Bronchial epithelial cell (primary cell): ENCODE results near the gene BRD3OS. TPM values are rescaled to one million over a fixed set of nuclear protein-coding genes. Genes with fewer than 3 reads are reported as not detected.

Experiments
- DNase-seq: peaks from one replicate; pipeline ENCODE4 v3.0.0-alpha.2; 2010; ENCODE audit warnings: low read depth
- FAIRE-seq: peaks from 2 replicates; lab custom pipeline; 2011; peaks lifted over from hg19 to GRCh38; lab: Jason Lieb, UNC
- H3K27me3 ChIP-seq: 2 replicates; pipeline ENCODE4 v1.5.1; 2011; ENCODE audit warnings: low read length; ENCODE audit not compliant: control insufficient read depth, insufficient read depth
- H3K36me3 ChIP-seq: 2 replicates; pipeline ENCODE4 v1.5.1; 2011; ENCODE audit warnings: low read length; ENCODE audit not compliant: control insufficient read depth, insufficient read depth
- H3K4me3 ChIP-seq: 2 replicates; pipeline ENCODE4 v1.5.1; 2011; ENCODE audit warnings: mild to moderate bottlenecking, low read depth, low read length, control low read depth
- total RNA-seq: library from RNA; depleted of rRNA; stranded (reverse); fragments of >200 nt; gene quantifications from 2 replicates; pipeline ENCODE4 v1.2.1, GENCODE V29; 2014
- TF ChIP-seq, protein P1 (sequence below): IDR thresholded peaks from 2 replicates; pipeline ENCODE4 v1.5.1; 2011; ENCODE audit warnings: mild to moderate bottlenecking, moderate library complexity, low read length, control low read depth, inconsistent platforms; ENCODE audit not compliant: insufficient read depth, severe bottlenecking

The BRD3OS gene, protein sequence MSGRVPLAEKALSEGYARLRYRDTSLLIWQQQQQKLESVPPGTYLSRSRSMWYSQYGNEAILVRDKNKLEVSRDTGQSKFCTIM
- total RNA-seq = 5.6 and 5.8 TPM in 2 replicates

DNA sequence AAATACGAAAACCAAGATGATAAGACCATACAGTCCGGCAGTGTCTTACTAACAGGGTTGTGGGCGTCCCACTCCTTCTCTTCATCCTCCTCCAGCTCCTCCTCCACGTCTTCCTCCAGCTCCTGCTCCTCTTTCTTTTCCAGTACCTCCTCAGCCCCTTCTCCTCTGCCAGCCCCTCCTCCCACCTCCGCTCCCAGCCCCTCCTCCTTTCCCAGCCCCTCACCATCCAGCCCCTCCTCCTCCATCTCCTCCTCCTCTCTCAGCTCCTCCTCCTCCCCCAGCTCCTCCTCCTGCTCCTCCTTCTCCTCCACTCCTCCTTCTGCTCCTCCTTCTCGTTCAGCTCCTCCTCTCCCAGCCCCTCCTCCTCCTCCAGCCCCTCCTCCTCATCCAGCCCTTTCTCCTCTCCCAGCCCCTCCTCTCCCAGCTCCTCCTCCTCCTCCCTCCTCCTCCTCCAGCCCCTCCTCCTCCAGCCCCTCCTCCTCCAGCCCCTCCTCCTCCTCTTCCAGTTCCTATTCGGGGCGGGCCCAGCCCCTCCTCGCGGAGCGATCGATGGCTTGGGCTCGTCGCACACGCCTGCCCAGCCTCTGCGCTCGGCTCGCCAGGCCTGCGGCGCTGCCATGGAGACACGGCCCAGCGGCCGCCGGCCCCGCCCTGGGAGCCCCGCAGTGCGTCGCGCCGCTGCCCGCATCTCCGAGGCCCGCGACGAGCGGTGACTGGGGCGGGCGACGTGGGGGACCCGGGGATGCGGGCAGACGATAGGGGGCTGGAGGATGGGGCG lies at the start of gene BRD3OS:
Gene BRD3OS, plus strand, starts transcription at position 654 of the 778 bp plus-strand sequence. CDS start 1,267 bp downstream, outside the sequence.
- DNase-seq (peak; percentile 86), FAIRE-seq (no peak)
- TF ChIP-seq, protein P1, sequence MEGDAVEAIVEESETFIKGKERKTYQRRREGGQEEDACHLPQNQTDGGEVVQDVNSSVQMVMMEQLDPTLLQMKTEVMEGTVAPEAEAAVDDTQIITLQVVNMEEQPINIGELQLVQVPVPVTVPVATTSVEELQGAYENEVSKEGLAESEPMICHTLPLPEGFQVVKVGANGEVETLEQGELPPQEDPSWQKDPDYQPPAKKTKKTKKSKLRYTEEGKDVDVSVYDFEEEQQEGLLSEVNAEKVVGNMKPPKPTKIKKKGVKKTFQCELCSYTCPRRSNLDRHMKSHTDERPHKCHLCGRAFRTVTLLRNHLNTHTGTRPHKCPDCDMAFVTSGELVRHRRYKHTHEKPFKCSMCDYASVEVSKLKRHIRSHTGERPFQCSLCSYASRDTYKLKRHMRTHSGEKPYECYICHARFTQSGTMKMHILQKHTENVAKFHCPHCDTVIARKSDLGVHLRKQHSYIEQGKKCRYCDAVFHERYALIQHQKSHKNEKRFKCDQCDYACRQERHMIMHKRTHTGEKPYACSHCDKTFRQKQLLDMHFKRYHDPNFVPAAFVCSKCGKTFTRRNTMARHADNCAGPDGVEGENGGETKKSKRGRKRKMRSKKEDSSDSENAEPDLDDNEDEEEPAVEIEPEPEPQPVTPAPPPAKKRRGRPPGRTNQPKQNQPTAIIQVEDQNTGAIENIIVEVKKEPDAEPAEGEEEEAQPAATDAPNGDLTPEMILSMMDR = no peak
- Histone ChIP-seq H3K27me3 (no peaks in the 10 kb centered on the region), H3K4me3 (peak within 1 kb of the TSS; percentile 56), H3K36me3 (no peaks in the 10 kb centered on the region)

DNA sequence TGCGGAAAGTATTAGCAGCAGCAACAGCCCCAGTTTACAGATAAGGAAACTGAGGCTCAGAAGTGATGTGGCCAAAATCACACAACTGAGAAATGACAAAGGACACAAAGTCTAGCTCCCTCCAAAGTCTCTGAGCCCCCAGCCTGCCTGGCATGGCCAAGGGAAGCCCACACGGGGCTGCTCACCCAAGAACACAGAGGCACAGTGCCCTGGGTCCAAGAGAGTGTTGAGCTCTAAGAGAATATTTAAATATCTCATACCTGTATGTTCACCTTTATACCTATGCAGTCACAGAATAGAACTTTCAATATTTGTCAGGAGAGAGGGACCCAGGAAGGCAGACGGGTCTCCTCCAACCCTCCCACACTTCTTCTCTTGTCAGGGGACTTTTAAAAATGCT lies 49.8 kb upstream of the BRD3OS start:
- FAIRE-seq (no peak), DNase-seq (no peak)
- Histone ChIP-seq H3K36me3 (peaks cover 5% of the 10 kb centered on the region), H3K4me3 (no peak overlapping the region), H3K27me3 (no peaks in the 10 kb centered on the region)
- TF ChIP-seq, protein P1 = no peak

DNA sequence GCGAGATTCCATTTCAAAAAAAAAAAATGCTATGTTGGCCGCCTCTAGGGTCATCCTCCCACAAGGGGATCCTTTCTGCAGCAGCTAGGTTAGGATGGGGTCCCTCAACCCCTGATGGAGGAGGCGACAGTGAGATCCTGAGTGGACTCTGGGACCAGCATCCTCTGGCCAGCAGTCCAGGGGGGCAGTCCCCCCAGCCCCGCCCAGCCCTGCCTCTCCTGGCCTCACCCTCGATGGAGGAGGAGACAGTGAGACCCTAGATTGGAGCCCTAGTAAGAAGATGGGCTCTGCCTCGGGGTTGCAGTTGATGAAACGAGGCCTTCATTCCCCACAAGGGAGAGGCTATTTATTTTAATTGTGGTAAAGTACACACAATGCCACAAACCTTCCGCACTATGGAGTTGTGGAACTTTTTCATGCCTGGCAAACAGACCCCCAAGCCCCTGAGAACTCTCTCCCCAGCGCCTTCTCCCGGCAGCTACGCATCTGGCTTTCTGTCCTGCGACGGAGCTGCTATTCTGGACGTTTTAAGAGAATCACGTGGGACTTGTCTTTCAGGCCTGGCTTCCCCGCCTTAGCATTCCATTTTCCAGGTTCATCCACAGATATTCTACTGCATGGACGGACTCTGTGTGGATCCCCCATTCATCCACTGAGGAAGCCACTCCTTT lies 49.0 kb upstream of the BRD3OS start:
- FAIRE-seq = no peak

DNA sequence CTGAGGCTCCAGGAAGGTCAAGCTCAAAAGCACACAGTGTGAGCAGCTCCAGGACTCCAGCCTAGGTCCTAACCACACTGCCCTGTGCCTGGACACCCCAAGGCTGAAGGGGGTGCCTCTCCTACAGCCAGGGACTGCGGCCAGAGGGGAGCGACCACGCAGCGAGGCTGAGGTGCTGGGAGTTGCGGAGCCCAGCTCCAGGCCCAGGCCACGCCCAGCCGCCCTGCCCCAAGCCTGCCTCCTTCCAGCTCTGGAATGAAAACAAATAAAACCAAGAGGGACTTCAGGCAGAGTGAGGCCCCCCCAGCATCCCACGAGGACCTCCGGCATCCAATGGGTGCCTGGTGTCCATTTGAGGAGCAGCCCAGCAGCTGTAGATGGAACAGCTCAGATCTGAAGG lies 48.4 kb upstream of the BRD3OS start:
- Histone ChIP-seq H3K4me3 (no peak overlapping the region), H3K36me3 (peaks cover 10% of the 10 kb centered on the region), H3K27me3 (no peaks in the 10 kb centered on the region)
- no peak for DNase-seq
- no peak for FAIRE-seq
- TF ChIP-seq, protein P1 = no peak

More for the DNA sequence above, 49.0 kb upstream of the BRD3OS start:
- TF ChIP-seq, protein P1 = no peak
- H3K36me3 ChIP-seq = peaks cover 10% of the 10 kb centered on the region
- H3K4me3 ChIP-seq = no peak overlapping the region
- no peak for DNase-seq
- no peaks in the 10 kb centered on the region for H3K27me3 ChIP-seq

DNA sequence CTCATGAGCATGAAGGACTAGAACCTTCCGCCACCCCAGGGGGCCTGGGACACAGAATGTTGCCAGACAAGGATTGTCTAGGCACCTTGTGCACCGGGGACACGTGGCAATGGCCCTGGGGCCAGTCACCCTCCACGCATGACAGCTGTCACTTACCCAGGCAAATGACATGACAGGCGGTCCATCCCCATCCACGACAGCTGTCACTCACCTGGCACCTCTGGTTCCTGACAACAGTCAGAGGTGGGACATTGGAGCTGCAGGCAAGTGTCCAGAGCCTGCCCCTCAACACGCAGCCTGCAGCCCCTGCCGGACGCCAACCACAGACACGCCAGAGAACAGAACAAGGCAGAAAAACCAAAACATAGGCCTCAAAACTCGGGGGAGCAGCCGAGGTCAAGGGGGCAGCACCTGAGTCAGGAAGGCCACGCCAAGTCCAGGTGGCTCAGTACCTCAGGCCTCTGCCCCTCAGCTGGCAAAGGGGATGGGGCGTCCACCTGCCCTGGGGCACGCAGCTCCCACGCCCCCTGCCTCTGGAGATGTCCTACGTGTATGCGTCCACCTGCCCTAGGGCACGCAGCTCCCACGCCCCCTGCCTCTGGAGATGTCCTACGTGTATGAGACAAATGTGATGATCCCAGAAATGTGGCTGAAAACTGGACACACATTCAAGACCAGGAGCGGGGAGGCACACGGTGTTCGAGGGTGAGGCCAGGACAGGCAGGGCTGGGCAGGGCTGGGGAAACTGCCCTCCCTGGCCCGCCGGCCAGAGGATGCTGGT lies 47.7 kb upstream of the BRD3OS start:
- DNase-seq = no peak
- peak; percentile 28 for FAIRE-seq
- TF ChIP-seq, protein P1 = no peak
- Histone ChIP-seq H3K27me3 (no peaks in the 10 kb centered on the region), H3K36me3 (peaks cover 10% of the 10 kb centered on the region), H3K4me3 (no peak overlapping the region)
